Measurements from ENCODE around the gene PDE4B. TPM values are rescaled to one million over a fixed set of nuclear protein-coding genes. Genes with fewer than 3 reads are reported as not detected.

The PDE4B gene
- total and polyA plus RNA-seq, 3 experiments from 2014 or later: 29.7 to 34.5 (median 31.4) TPM

DNA sequence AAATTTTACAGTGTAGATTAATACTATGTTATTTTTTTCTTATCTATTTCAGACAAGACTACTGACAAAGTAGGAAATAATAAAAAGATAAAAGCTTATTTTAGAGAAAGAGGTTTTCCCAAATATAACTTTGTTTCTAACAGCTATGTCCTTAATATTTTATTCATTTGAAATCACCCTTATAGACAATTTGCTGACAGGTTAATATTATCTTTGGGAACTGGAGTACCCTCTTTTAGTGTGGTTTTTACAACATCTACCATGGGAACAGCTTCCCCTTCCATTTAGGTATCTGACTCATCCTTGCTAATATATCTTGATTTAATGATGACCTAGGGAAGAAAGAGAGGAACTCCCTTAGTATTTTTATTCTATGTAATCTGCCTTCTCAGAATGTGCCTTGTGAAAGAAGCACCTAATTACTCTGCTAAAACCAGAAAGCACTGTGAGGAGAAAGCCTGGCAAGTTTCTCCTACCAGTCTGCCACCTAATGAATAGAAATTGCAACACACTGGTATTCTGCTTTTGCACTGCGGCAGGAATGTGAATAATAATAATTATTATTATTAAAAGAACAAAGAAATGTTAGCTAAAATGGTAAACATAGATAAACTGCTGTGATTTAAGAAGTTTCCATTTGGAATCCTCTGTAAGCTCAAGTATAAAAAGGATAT lies 192.8 kb downstream of the PDE4B start:
- POLR2A ChIA-PET: no interaction called here

GRCh38 chr1:65986146-65986545 lies 193.5 kb downstream of the PDE4B start:
- Histone ChIP-seq H3K4me3 (ENCODE audit: low read length) (no peak overlapping the region), H3K27me3 (ENCODE audit: insufficient read depth, low read length, poor library complexity, severe bottlenecking) (no peaks in the 10 kb centered on the region), H3K27ac (ENCODE audit: low read depth, low read length) (no peak overlapping the region), H3K36me3 (ENCODE audit: insufficient read depth, low read length) (no peaks in the 10 kb centered on the region), H3K4me1 (ENCODE audit: insufficient read depth, low read length) (no peaks in the 10 kb centered on the region), H3K9me3 (ENCODE audit: low read length) (no peaks in the 10 kb centered on the region)
- H3K9me3 Mint-ChIP-seq: no peaks in the 10 kb centered on the region
- no peak overlapping the region for H3K4me3 Mint-ChIP-seq
- no peaks in the 10 kb centered on the region for H3K4me1 Mint-ChIP-seq
- ChIA-PET CTCF (no interaction called here), POLR2A (no interaction called here)
- no peak for DNase-seq
- H3K27me3 Mint-ChIP-seq: peaks cover 0 to 36% of the 10 kb centered on the region in 2 donors
- no peaks in the 10 kb centered on the region for H3K36me3 Mint-ChIP-seq
- no peak overlapping the region for H3K27ac Mint-ChIP-seq

More for the DNA sequence above, 192.8 kb downstream of the PDE4B start:
- Histone ChIP-seq H3K27me3 (ENCODE audit: insufficient read depth, low read length, poor library complexity, severe bottlenecking) (no peaks in the 10 kb centered on the region), H3K36me3 (ENCODE audit: insufficient read depth, low read length) (no peaks in the 10 kb centered on the region), H3K27ac (ENCODE audit: low read depth, low read length) (no peak overlapping the region), H3K4me3 (ENCODE audit: low read length) (no peak overlapping the region), H3K9me3 (ENCODE audit: low read length) (no peaks in the 10 kb centered on the region), H3K4me1 (ENCODE audit: insufficient read depth, low read length) (no peaks in the 10 kb centered on the region)
- no peak overlapping the region for H3K4me3 Mint-ChIP-seq
- no peaks in the 10 kb centered on the region for H3K4me1 Mint-ChIP-seq
- H3K27ac Mint-ChIP-seq: no peak overlapping the region
- DNase-seq: no peak
- H3K27me3 Mint-ChIP-seq: peaks cover 0 to 36% of the 10 kb centered on the region in 2 donors
- H3K36me3 Mint-ChIP-seq: no peaks in the 10 kb centered on the region
- CTCF ChIA-PET: no interaction called here
- H3K9me3 Mint-ChIP-seq: no peaks in the 10 kb centered on the region

GRCh38 chr1:65990161-65990560 lies 197.5 kb downstream of the PDE4B start:
- Histone ChIP-seq H3K36me3 (ENCODE audit: insufficient read depth, low read length) (no peaks in the 10 kb centered on the region), H3K27ac (ENCODE audit: low read depth, low read length) (no peak overlapping the region)
- CTCF ChIA-PET: no interaction called here

GRCh38 chr1:65991694-65992093 lies 199.0 kb downstream of the PDE4B start:
- Histone ChIP-seq H3K27ac (ENCODE audit: low read depth, low read length) (no peak overlapping the region), H3K9me3 (ENCODE audit: low read length) (no peaks in the 10 kb centered on the region), H3K4me3 (ENCODE audit: low read length) (no peak overlapping the region), H3K27me3 (ENCODE audit: insufficient read depth, low read length, poor library complexity, severe bottlenecking) (no peaks in the 10 kb centered on the region), H3K36me3 (ENCODE audit: insufficient read depth, low read length) (no peaks in the 10 kb centered on the region), H3K4me1 (ENCODE audit: insufficient read depth, low read length) (no peaks in the 10 kb centered on the region)
- no peak for DNase-seq
- H3K36me3 Mint-ChIP-seq: no peaks in the 10 kb centered on the region
- ChIA-PET POLR2A (no interaction called here), CTCF (no interaction called here)
- no peak overlapping the region for H3K27ac Mint-ChIP-seq
- H3K9me3 Mint-ChIP-seq: no peaks in the 10 kb centered on the region
- H3K27me3 Mint-ChIP-seq: peaks cover 1 to 16% of the 10 kb centered on the region in 2 donors
- H3K4me1 Mint-ChIP-seq: no peaks in the 10 kb centered on the region
- H3K4me3 Mint-ChIP-seq: no peak overlapping the region

More at GRCh38 chr1:65990161-65990560, 197.5 kb downstream of the PDE4B start:
- DNase-seq: no peak
- H3K27me3 ChIP-seq (ENCODE audit: insufficient read depth, low read length, poor library complexity, severe bottlenecking): no peaks in the 10 kb centered on the region
- no peak overlapping the region for H3K4me3 Mint-ChIP-seq
- no peak overlapping the region for H3K4me3 ChIP-seq (ENCODE audit: low read length)
- no peaks in the 10 kb centered on the region for H3K4me1 Mint-ChIP-seq
- H3K4me1 ChIP-seq (ENCODE audit: insufficient read depth, low read length): no peaks in the 10 kb centered on the region
- peaks cover 0 to 18% of the 10 kb centered on the region in 2 donors for H3K27me3 Mint-ChIP-seq
- no peak overlapping the region for H3K27ac Mint-ChIP-seq
- POLR2A ChIA-PET: no interaction called here
- no peaks in the 10 kb centered on the region for H3K9me3 ChIP-seq (ENCODE audit: low read length)
- H3K36me3 Mint-ChIP-seq: no peaks in the 10 kb centered on the region
- H3K9me3 Mint-ChIP-seq: no peaks in the 10 kb centered on the region

- ChIA-PET POLR2A (no interaction called here), CTCF (no interaction called here)
- Histone ChIP-seq H3K36me3 (ENCODE audit: insufficient read depth, low read length) (no peaks in the 10 kb centered on the region), H3K27me3 (ENCODE audit: insufficient read depth, low read length, poor library complexity, severe bottlenecking) (no peaks in the 10 kb centered on the region), H3K4me1 (ENCODE audit: insufficient read depth, low read length) (no peaks in the 10 kb centered on the region), H3K9me3 (ENCODE audit: low read length) (no peaks in the 10 kb centered on the region), H3K4me3 (ENCODE audit: low read length) (no peak overlapping the region), H3K27ac (ENCODE audit: low read depth, low read length) (no peak overlapping the region)
- Mint-ChIP-seq H3K4me1 (no peaks in the 10 kb centered on the region), H3K36me3 (no peaks in the 10 kb centered on the region), H3K27ac (no peak overlapping the region), H3K27me3 (peaks cover 1 to 16% of the 10 kb centered on the region in 2 donors), H3K4me3 (no peak overlapping the region), H3K9me3 (no peaks in the 10 kb centered on the region)
- no peak for DNase-seq
Measured at GRCh38 chr1:65992165-65992821, 199.6 kb downstream of the PDE4B start.

- Mint-ChIP-seq H3K9me3 (no peaks in the 10 kb centered on the region), H3K4me1 (no peaks in the 10 kb centered on the region), H3K27me3 (peaks cover 1 to 20% of the 10 kb centered on the region in 2 donors), H3K36me3 (no peaks in the 10 kb centered on the region), H3K27ac (no peak overlapping the region), H3K4me3 (no peak overlapping the region)
- no peak overlapping the region for H3K4me3 ChIP-seq (ENCODE audit: low read length)
- ChIA-PET CTCF (no interaction called here), POLR2A (no interaction called here)
- H3K36me3 ChIP-seq (ENCODE audit: insufficient read depth, low read length): no peaks in the 10 kb centered on the region
- H3K27ac ChIP-seq (ENCODE audit: low read depth, low read length): no peak overlapping the region
- no peak for DNase-seq
- no peaks in the 10 kb centered on the region for H3K27me3 ChIP-seq (ENCODE audit: insufficient read depth, low read length, poor library complexity, severe bottlenecking)
- H3K4me1 ChIP-seq (ENCODE audit: insufficient read depth, low read length): no peaks in the 10 kb centered on the region
- H3K9me3 ChIP-seq (ENCODE audit: low read length): no peaks in the 10 kb centered on the region
Measured at GRCh38 chr1:65992831-65993271, 200.2 kb downstream of the PDE4B start.

- no peaks in the 10 kb centered on the region for H3K36me3 Mint-ChIP-seq
- DNase-seq: no peak
- H3K4me3 Mint-ChIP-seq: no peak overlapping the region
- no peak overlapping the region for H3K4me3 ChIP-seq (ENCODE audit: low read length)
- ChIA-PET POLR2A (no interaction called here), CTCF (no interaction called here)
- no peaks in the 10 kb centered on the region for H3K27me3 ChIP-seq (ENCODE audit: insufficient read depth, low read length, poor library complexity, severe bottlenecking)
- H3K9me3 Mint-ChIP-seq: no peaks in the 10 kb centered on the region
- H3K27ac ChIP-seq (ENCODE audit: low read depth, low read length): no peak overlapping the region
- H3K36me3 ChIP-seq (ENCODE audit: insufficient read depth, low read length): no peaks in the 10 kb centered on the region
- H3K27me3 Mint-ChIP-seq: peaks cover 1 to 20% of the 10 kb centered on the region in 2 donors
- H3K9me3 ChIP-seq (ENCODE audit: low read length): no peaks in the 10 kb centered on the region
- no peaks in the 10 kb centered on the region for H3K4me1 ChIP-seq (ENCODE audit: insufficient read depth, low read length)
- no peak overlapping the region for H3K27ac Mint-ChIP-seq
- H3K4me1 Mint-ChIP-seq: no peaks in the 10 kb centered on the region
Measured at GRCh38 chr1:65994223-65994622, 201.5 kb downstream of the PDE4B start.

GRCh38 chr1:65995336-65995735 lies 202.6 kb downstream of the PDE4B start:
- Histone ChIP-seq H3K4me3 (ENCODE audit: low read length) (no peak overlapping the region), H3K27ac (ENCODE audit: low read depth, low read length) (no peak overlapping the region), H3K36me3 (ENCODE audit: insufficient read depth, low read length) (no peaks in the 10 kb centered on the region), H3K9me3 (ENCODE audit: low read length) (no peaks in the 10 kb centered on the region), H3K4me1 (ENCODE audit: insufficient read depth, low read length) (no peaks in the 10 kb centered on the region), H3K27me3 (ENCODE audit: insufficient read depth, low read length, poor library complexity, severe bottlenecking) (no peaks in the 10 kb centered on the region)
- POLR2A ChIA-PET: no interaction called here
- no peak overlapping the region for H3K27ac Mint-ChIP-seq
- no peak overlapping the region for H3K4me3 Mint-ChIP-seq
- H3K27me3 Mint-ChIP-seq: peaks cover 1 to 22% of the 10 kb centered on the region in 2 donors
- no peak for DNase-seq
- no peaks in the 10 kb centered on the region for H3K9me3 Mint-ChIP-seq
- CTCF ChIA-PET: no interaction called here
- H3K36me3 Mint-ChIP-seq: no peaks in the 10 kb centered on the region
- H3K4me1 Mint-ChIP-seq: no peaks in the 10 kb centered on the region

All from CD8-positive, alpha-beta memory T cell (primary cell).